HG03196 (cell line): ENCODE results near the gene TMEM258.

ENCODE experiments used
- ATAC-seq: cut with Tn5 transposase; IDR thresholded peaks from one replicate; pipeline ENCODE4 v1.9.1; 2021; ENCODE audit not compliant: unreplicated experiment

Gene TMEM258

GRCh38 chr11:61792310-61793082, at the start of gene TMEM258, which contains the start of gene FEN1:
TMEM258 (minus strand) TSS chr11:61792599; CDS start chr11:61792558, 41 bp downstream.
FEN1 (plus strand) TSS chr11:61792911; CDS start chr11:61795362, 2,451 bp downstream.
- peak; percentile 73 for ATAC-seq

GRCh38 chr11:61841636-61842527, 49.5 kb upstream of the TMEM258 start:
- no peak for ATAC-seq

- no peak for ATAC-seq
Observed at GRCh38 chr11:61840371-61840770, 48.0 kb upstream of the TMEM258 start.

- ATAC-seq: no peak
Observed at GRCh38 chr11:61839742-61840141, 47.3 kb upstream of the TMEM258 start.

GRCh38 chr11:61838921-61839320, 46.5 kb upstream of the TMEM258 start:
- ATAC-seq: no peak

- ATAC-seq: no peak
Observed at GRCh38 chr11:61838501-61838900, 46.1 kb upstream of the TMEM258 start.

GRCh38 chr11:61837411-61838005, 45.1 kb upstream of the TMEM258 start:
- no peak for ATAC-seq

GRCh38 chr11:61836193-61836592, 43.8 kb upstream of the TMEM258 start:
- no peak for ATAC-seq

- ATAC-seq: peak; percentile 90
Observed at GRCh38 chr11:61834278-61835048, 42.1 kb upstream of the TMEM258 start.

- ATAC-seq: no peak
Observed at GRCh38 chr11:61833926-61834277, 41.5 kb upstream of the TMEM258 start.

- no peak for ATAC-seq
Observed at GRCh38 chr11:61833471-61833870, 41.1 kb upstream of the TMEM258 start.

GRCh38 chr11:61832754-61833153, 40.4 kb upstream of the TMEM258 start:
- no peak for ATAC-seq

- no peak for ATAC-seq
Observed at GRCh38 chr11:61832207-61832606, 39.8 kb upstream of the TMEM258 start.

- no peak for ATAC-seq
Observed at GRCh38 chr11:61830237-61831105, 38.1 kb upstream of the TMEM258 start.

GRCh38 chr11:61829806-61830205, 37.4 kb upstream of the TMEM258 start:
- no peak for ATAC-seq

- ATAC-seq: peak; percentile 17
Observed at GRCh38 chr11:61828629-61829407, 36.4 kb upstream of the TMEM258 start.

- ATAC-seq: no peak
Observed at GRCh38 chr11:61828379-61828628, 35.9 kb upstream of the TMEM258 start.

- peak; percentile 70 for ATAC-seq
Observed at GRCh38 chr11:61827571-61828378, 35.4 kb upstream of the TMEM258 start, which contains the start of gene FADS2. FADS2 (plus strand) TSS chr11:61828300; CDS start chr11:61828391, 91 bp downstream.
